Measurements from ENCODE around the gene ATG5.

Gene ATG5

DNA sequence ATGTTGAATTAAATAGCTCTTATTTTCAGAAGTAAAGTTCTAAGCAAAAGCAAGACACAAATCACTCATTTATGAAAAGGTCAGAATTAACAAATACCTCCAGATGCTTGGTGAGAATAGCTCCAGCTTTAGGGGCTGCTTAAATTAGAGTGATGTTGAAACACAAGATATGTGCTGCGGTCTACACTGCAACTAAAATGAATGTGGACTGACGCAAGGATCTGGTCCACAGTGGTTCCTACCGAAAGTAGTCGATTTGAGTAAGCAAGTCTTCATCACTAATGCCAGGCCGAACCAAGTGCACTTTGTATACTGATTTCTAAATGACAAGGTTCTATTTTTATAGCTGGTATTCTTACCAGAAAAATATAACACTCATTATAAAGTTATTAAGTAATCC is 143.1 kb downstream of the ATG5 start:
- no peak overlapping the region for H3K9ac ChIP-seq
- H3K27me3 ChIP-seq (ENCODE audit: insufficient read depth, low read depth), result no peaks in the 10 kb centered on the region
- H3K27ac ChIP-seq, result no peak overlapping the region
- H2AFZ ChIP-seq (ENCODE audit: low read depth), result no peak overlapping the region
- no peak overlapping the region for H3K4me3 ChIP-seq (IDR thresholded peaks at IDR 0.05; ENCODE audit: insufficient read depth, low read depth, low read length)
- no peaks in the 10 kb centered on the region for H4K20me1 ChIP-seq (ENCODE audit: insufficient read depth)
- no peaks in the 10 kb centered on the region for H3K36me3 ChIP-seq (ENCODE audit: insufficient read depth)
- no peaks in the 10 kb centered on the region for H3K79me2 ChIP-seq (ENCODE audit: insufficient read depth, low read depth)
- H3K4me2 ChIP-seq, result no peak overlapping the region
- TF ChIP-seq, protein P1, sequence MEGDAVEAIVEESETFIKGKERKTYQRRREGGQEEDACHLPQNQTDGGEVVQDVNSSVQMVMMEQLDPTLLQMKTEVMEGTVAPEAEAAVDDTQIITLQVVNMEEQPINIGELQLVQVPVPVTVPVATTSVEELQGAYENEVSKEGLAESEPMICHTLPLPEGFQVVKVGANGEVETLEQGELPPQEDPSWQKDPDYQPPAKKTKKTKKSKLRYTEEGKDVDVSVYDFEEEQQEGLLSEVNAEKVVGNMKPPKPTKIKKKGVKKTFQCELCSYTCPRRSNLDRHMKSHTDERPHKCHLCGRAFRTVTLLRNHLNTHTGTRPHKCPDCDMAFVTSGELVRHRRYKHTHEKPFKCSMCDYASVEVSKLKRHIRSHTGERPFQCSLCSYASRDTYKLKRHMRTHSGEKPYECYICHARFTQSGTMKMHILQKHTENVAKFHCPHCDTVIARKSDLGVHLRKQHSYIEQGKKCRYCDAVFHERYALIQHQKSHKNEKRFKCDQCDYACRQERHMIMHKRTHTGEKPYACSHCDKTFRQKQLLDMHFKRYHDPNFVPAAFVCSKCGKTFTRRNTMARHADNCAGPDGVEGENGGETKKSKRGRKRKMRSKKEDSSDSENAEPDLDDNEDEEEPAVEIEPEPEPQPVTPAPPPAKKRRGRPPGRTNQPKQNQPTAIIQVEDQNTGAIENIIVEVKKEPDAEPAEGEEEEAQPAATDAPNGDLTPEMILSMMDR (conservative IDR thresholded peaks at IDR 0.05; ENCODE audit: low read depth, low read length), result no peak
- peaks cover 30% of the 10 kb centered on the region for H3K4me1 ChIP-seq (ENCODE audit: low read depth, poor library complexity, severe bottlenecking)

GRCh38 chr6:106181664-106182418 is 143.7 kb downstream of the ATG5 start:
- Histone ChIP-seq H3K36me3 (ENCODE audit: insufficient read depth) (no peaks in the 10 kb centered on the region), H3K4me2 (no peak overlapping the region), H3K27ac (no peak overlapping the region), H3K79me2 (ENCODE audit: insufficient read depth, low read depth) (no peaks in the 10 kb centered on the region), H3K27me3 (ENCODE audit: insufficient read depth, low read depth) (no peaks in the 10 kb centered on the region), H2AFZ (ENCODE audit: low read depth) (no peak overlapping the region), H3K9ac (no peak overlapping the region), H3K4me3 (IDR thresholded peaks at IDR 0.05; ENCODE audit: insufficient read depth, low read depth, low read length) (no peak overlapping the region), H4K20me1 (ENCODE audit: insufficient read depth) (no peaks in the 10 kb centered on the region), H3K4me1 (ENCODE audit: low read depth, poor library complexity, severe bottlenecking) (peaks cover 30% of the 10 kb centered on the region)
- TF ChIP-seq, protein P1 (conservative IDR thresholded peaks at IDR 0.05; ENCODE audit: low read depth, low read length), result no peak

- Histone ChIP-seq H3K27ac (no peak overlapping the region), H3K4me1 (ENCODE audit: low read depth, poor library complexity, severe bottlenecking) (peaks cover 30% of the 10 kb centered on the region)
- TF ChIP-seq, protein P1 (conservative IDR thresholded peaks at IDR 0.05; ENCODE audit: low read depth, low read length), result no peak
Measured at GRCh38 chr6:106180208-106180607, 145.4 kb downstream of the ATG5 start.

DNA sequence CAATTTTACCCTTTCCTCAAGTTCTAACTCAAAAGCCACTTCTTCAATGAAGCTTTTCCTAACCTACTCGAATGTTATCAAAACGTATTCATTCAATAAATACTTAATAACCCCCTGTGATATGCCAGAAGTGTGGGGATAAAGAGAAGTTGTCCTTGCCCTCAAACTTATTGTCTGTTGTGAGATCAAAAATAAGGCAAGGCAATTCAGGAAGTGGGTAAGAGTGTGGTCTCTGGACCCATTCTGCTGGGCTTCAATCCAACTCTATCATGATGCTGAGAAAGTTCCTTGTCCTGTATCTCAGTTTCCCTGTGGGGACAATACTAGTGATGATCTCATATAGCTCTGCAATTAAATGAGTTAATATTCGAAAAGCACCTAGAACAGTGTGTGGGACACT is 146.7 kb downstream of the ATG5 start:
- H4K20me1 ChIP-seq (ENCODE audit: insufficient read depth), result no peaks in the 10 kb centered on the region
- H3K27ac ChIP-seq, result no peak overlapping the region
- H3K9ac ChIP-seq, result no peak overlapping the region
- TF ChIP-seq, protein P1 (conservative IDR thresholded peaks at IDR 0.05; ENCODE audit: low read depth, low read length), result no peak
- H3K36me3 ChIP-seq (ENCODE audit: insufficient read depth), result no peaks in the 10 kb centered on the region
- H3K4me3 ChIP-seq (IDR thresholded peaks at IDR 0.05; ENCODE audit: insufficient read depth, low read depth, low read length), result no peak overlapping the region
- no peaks in the 10 kb centered on the region for H3K27me3 ChIP-seq (ENCODE audit: insufficient read depth, low read depth)
- H2AFZ ChIP-seq (ENCODE audit: low read depth), result no peak overlapping the region
- no peak overlapping the region for H3K4me2 ChIP-seq
- H3K79me2 ChIP-seq (ENCODE audit: insufficient read depth, low read depth), result no peaks in the 10 kb centered on the region
- H3K4me1 ChIP-seq (ENCODE audit: low read depth, poor library complexity, severe bottlenecking), result peaks cover 30% of the 10 kb centered on the region

More at GRCh38 chr6:106180208-106180607, 145.4 kb downstream of the ATG5 start:
- Histone ChIP-seq H3K9ac (no peak overlapping the region), H4K20me1 (ENCODE audit: insufficient read depth) (no peaks in the 10 kb centered on the region), H3K79me2 (ENCODE audit: insufficient read depth, low read depth) (no peaks in the 10 kb centered on the region), H3K4me3 (IDR thresholded peaks at IDR 0.05; ENCODE audit: insufficient read depth, low read depth, low read length) (no peak overlapping the region), H3K36me3 (ENCODE audit: insufficient read depth) (no peaks in the 10 kb centered on the region), H2AFZ (ENCODE audit: low read depth) (no peak overlapping the region), H3K27me3 (ENCODE audit: insufficient read depth, low read depth) (no peaks in the 10 kb centered on the region), H3K4me2 (peak overlapping the region; percentile 32; the same call in 1 of the 2 replicates)

Data from KMS-11 (cell line).